Muscle layer of colon (tissue), 2 donors: ENCODE measurements around the gene RASL11B.

ENCODE experiments used
- H3K27ac ChIP-seq: one replicate; pipeline ENCODE4 v1.7.0; 2013; ENCODE audit warnings: low read depth, mild to moderate bottlenecking, low read length, moderate library complexity
- H3K27me3 ChIP-seq, 2 donors: one replicate each; pipeline ENCODE4 v1.7.0; 2013; ENCODE audit warnings: low read length in 2 of 2, mild to moderate bottlenecking in 2 of 2; ENCODE audit not compliant: insufficient read depth in 2 of 2, control insufficient read depth in 1 of 2
- H3K36me3 ChIP-seq: one replicate; pipeline ENCODE4 v1.7.0; 2013; ENCODE audit warnings: mild to moderate bottlenecking, low read length; ENCODE audit not compliant: insufficient read depth
- H3K4me1 ChIP-seq: one replicate; pipeline ENCODE4 v1.7.0; 2013; ENCODE audit warnings: mild to moderate bottlenecking, low read length; ENCODE audit not compliant: insufficient read depth
- H3K4me3 ChIP-seq, 2 donors: one replicate each; pipeline ENCODE4 v1.7.0; 2013; ENCODE audit warnings: low read length in 2 of 2, low read depth in 1 of 2, mild to moderate bottlenecking in 1 of 2, moderate library complexity in 1 of 2
- H3K9ac ChIP-seq: one replicate; pipeline ENCODE4 v1.7.0; 2013; ENCODE audit warnings: low read length
- H3K9me3 ChIP-seq: one replicate; pipeline ENCODE4 v1.7.0; 2013; ENCODE audit warnings: mild to moderate bottlenecking, low read length
- donor health status: abdominal sarcoma.
- donor health status: Adenocarcinoma of cecum.

RASL11B gene

GRCh38 chr4:52877694-52878093 lies 15.6 kb downstream of the RASL11B start:
- H3K9me3 ChIP-seq, result no peaks in the 10 kb centered on the region
- no peaks in the 10 kb centered on the region for H3K4me1 ChIP-seq
- no peaks in the 10 kb centered on the region for H3K36me3 ChIP-seq
- H3K27me3 ChIP-seq, result no peaks in the 10 kb centered on the region
- no peak overlapping the region for H3K4me3 ChIP-seq
- H3K27ac ChIP-seq, result no peak overlapping the region
- H3K9ac ChIP-seq, result no peak overlapping the region

GRCh38 chr4:52879471-52879870 lies 17.4 kb downstream of the RASL11B start:
- Histone ChIP-seq H3K27me3 (no peaks in the 10 kb centered on the region), H3K4me1 (no peaks in the 10 kb centered on the region), H3K27ac (no peak overlapping the region), H3K9me3 (no peaks in the 10 kb centered on the region), H3K4me3 (no peak overlapping the region), H3K9ac (no peak overlapping the region), H3K36me3 (no peaks in the 10 kb centered on the region)

- no peak overlapping the region for H3K27ac ChIP-seq
- H3K4me1 ChIP-seq, result no peaks in the 10 kb centered on the region
- H3K27me3 ChIP-seq, result no peaks in the 10 kb centered on the region
- H3K9me3 ChIP-seq, result no peaks in the 10 kb centered on the region
- no peak overlapping the region for H3K9ac ChIP-seq
- H3K36me3 ChIP-seq, result no peaks in the 10 kb centered on the region
- no peak overlapping the region for H3K4me3 ChIP-seq
Observed at GRCh38 chr4:52880994-52881393, 18.9 kb downstream of the RASL11B start.

GRCh38 chr4:52883183-52883621 lies 21.1 kb downstream of the RASL11B start:
- no peak overlapping the region for H3K9ac ChIP-seq
- no peaks in the 10 kb centered on the region for H3K36me3 ChIP-seq
- H3K27me3 ChIP-seq, result no peaks in the 10 kb centered on the region
- no peak overlapping the region for H3K4me3 ChIP-seq
- no peak overlapping the region for H3K27ac ChIP-seq
- no peaks in the 10 kb centered on the region for H3K4me1 ChIP-seq
- no peaks in the 10 kb centered on the region for H3K9me3 ChIP-seq

- no peak overlapping the region for H3K9ac ChIP-seq
- no peaks in the 10 kb centered on the region for H3K27me3 ChIP-seq
- H3K27ac ChIP-seq, result no peak overlapping the region
- no peak overlapping the region for H3K4me3 ChIP-seq
- H3K4me1 ChIP-seq, result no peaks in the 10 kb centered on the region
- H3K36me3 ChIP-seq, result no peaks in the 10 kb centered on the region
- no peaks in the 10 kb centered on the region for H3K9me3 ChIP-seq
Observed at GRCh38 chr4:52883707-52884669, 21.9 kb downstream of the RASL11B start.

- Histone ChIP-seq H3K27me3 (no peaks in the 10 kb centered on the region), H3K9me3 (no peaks in the 10 kb centered on the region), H3K9ac (no peak overlapping the region), H3K4me3 (no peak overlapping the region), H3K4me1 (no peaks in the 10 kb centered on the region), H3K27ac (no peak overlapping the region), H3K36me3 (no peaks in the 10 kb centered on the region)
Observed at GRCh38 chr4:52884994-52885393, 22.9 kb downstream of the RASL11B start.

GRCh38 chr4:52889354-52889753 lies 27.2 kb downstream of the RASL11B start:
- Histone ChIP-seq H3K36me3 (no peaks in the 10 kb centered on the region), H3K9ac (no peak overlapping the region), H3K4me1 (no peaks in the 10 kb centered on the region), H3K27me3 (no peaks in the 10 kb centered on the region), H3K4me3 (no peak overlapping the region), H3K9me3 (no peaks in the 10 kb centered on the region), H3K27ac (no peak overlapping the region)

- no peak overlapping the region for H3K27ac ChIP-seq
- no peaks in the 10 kb centered on the region for H3K4me1 ChIP-seq
- no peak overlapping the region for H3K4me3 ChIP-seq
- H3K9me3 ChIP-seq, result no peaks in the 10 kb centered on the region
- no peak overlapping the region for H3K9ac ChIP-seq
- H3K27me3 ChIP-seq, result no peaks in the 10 kb centered on the region
- H3K36me3 ChIP-seq, result no peaks in the 10 kb centered on the region
Observed at GRCh38 chr4:52889778-52890520, 27.8 kb downstream of the RASL11B start.

GRCh38 chr4:52890521-52890791 lies 28.3 kb downstream of the RASL11B start:
- Histone ChIP-seq H3K4me3 (no peak overlapping the region), H3K9ac (no peak overlapping the region), H3K27me3 (no peaks in the 10 kb centered on the region), H3K27ac (no peak overlapping the region), H3K4me1 (no peaks in the 10 kb centered on the region), H3K9me3 (no peaks in the 10 kb centered on the region), H3K36me3 (no peaks in the 10 kb centered on the region)

GRCh38 chr4:52891743-52892142 lies 29.6 kb downstream of the RASL11B start:
- no peaks in the 10 kb centered on the region for H3K36me3 ChIP-seq
- H3K27ac ChIP-seq, result no peak overlapping the region
- no peaks in the 10 kb centered on the region for H3K9me3 ChIP-seq
- H3K27me3 ChIP-seq, result no peaks in the 10 kb centered on the region
- no peaks in the 10 kb centered on the region for H3K4me1 ChIP-seq
- H3K4me3 ChIP-seq, result no peak overlapping the region
- no peak overlapping the region for H3K9ac ChIP-seq

GRCh38 chr4:52892880-52893279 lies 30.8 kb downstream of the RASL11B start:
- no peaks in the 10 kb centered on the region for H3K9me3 ChIP-seq
- H3K27ac ChIP-seq, result no peak overlapping the region
- H3K9ac ChIP-seq, result no peak overlapping the region
- no peaks in the 10 kb centered on the region for H3K4me1 ChIP-seq
- H3K36me3 ChIP-seq, result no peaks in the 10 kb centered on the region
- no peaks in the 10 kb centered on the region for H3K27me3 ChIP-seq
- no peak overlapping the region for H3K4me3 ChIP-seq
